ENCODE results near the gene SLC9A9. TPM values are rescaled to one million over a fixed set of nuclear protein-coding genes. Genes with fewer than 3 reads are reported as not detected.

The SLC9A9 gene
- total and polyA plus RNA-seq, 9 of the 15 experiments (the other 6 are each of a cell fraction or from before 2014, with no cell fraction given), result 0.03 to 0.13 TPM; not detected in 7

DNA sequence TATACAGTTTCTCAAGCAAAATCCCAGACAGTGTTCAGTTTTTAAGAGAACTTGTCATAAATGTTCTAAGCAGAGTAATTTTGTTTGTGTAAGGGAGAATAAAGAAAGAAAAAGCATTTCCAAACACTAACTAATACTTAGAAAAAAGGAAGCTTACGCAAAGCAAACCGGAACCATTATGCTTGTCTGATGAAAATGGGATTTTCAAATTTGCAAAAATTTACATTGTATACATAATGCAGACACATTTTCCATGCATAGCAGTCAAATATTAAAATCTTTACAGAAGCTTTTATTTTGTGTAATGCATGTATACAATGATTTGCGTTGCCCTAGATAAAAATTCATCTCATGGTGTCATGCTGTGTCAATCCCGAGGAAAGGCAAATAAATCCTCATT is 229.0 kb downstream of the SLC9A9 start:
- BruUV-seq (replicated peaks), result no TSS peak
- FAIRE-seq, result no peak
- Histone ChIP-seq H3K4me2 (ENCODE audit: insufficient read depth, low read length) (no peak overlapping the region), H3K36me3 (ENCODE audit: control insufficient read depth, insufficient read depth, low read length) (no peaks in the 10 kb centered on the region), H3K9ac (ENCODE audit: insufficient read depth in 1 of 2, low read depth in 2 of 2, low read length in 2 of 2) (no peak overlapping the region), H4K20me1 (replicated peaks; ENCODE audit: control insufficient read depth, insufficient read depth, low read length) (no peaks in the 10 kb centered on the region), H3K9me1 (ENCODE audit: control insufficient read depth, insufficient read depth, low read length) (no peaks in the 10 kb centered on the region), H2AFZ (ENCODE audit: low read depth, low read length) (no peak overlapping the region), H3K4me3 (no peak overlapping the region), H3K9me3 (replicated peaks; ENCODE audit: control insufficient read depth, insufficient read depth, low read depth, low read length) (no peaks in the 10 kb centered on the region), H3K27ac (ENCODE audit: extremely low read depth, low read depth, low read length) (no peak overlapping the region), H3K79me2 (ENCODE audit: control insufficient read depth, insufficient read depth, low read length) (no peaks in the 10 kb centered on the region), H3K27me3 (ENCODE audit: control insufficient read depth in 2 of 2, insufficient read depth in 2 of 2, low read length in 2 of 2) (peaks cover 0 to 4% of the 10 kb centered on the region in 2 experiments; a peak in 1 of 5 replicates), H3K4me1 (replicated peaks in 1 of 2; ENCODE audit: control insufficient read depth in 2 of 2, insufficient read depth in 2 of 2, low read length in 2 of 2) (no peaks in the 10 kb centered on the region)
- ATAC-seq, result no peak
- intact Hi-C loops (cut with micrococcal nuclease) (no loop called here), in situ Hi-C loops (cut with MboI) (no loop called here)
- no peak for DNase-seq (ENCODE audit: extremely low read depth in 1 of 4, low spot score in 3 of 4)
- POLR2A ChIA-PET, result interaction anchor here (0.6 to 0.7 kb wide), 2 partner anchors 10 to 287 kb away, joined by 3 to 4 read pairs; no protein-coding TSS in a partner anchor
- TF ChIP-seq MECOM (CRISPR knock-in tag; IDR thresholded peaks at IDR 0.05) (no peak), SRSF3 (IDR thresholded peaks at IDR 0.05; ENCODE audit: insufficient read depth, low read length) (no peak), ZKSCAN3 (CRISPR knock-in tag; IDR thresholded peaks at IDR 0.05) (no peak), PHF21A (IDR thresholded peaks at IDR 0.05; ENCODE audit: borderline replicate concordance, low read depth) (no peak), SMAD1 (IDR thresholded peaks at IDR 0.05; ENCODE audit: low read depth, low read length, partially characterized antibody) (no peak), MYNN (IDR thresholded peaks at IDR 0.05) (no peak), MYNN (CRISPR knock-in tag; IDR thresholded peaks at IDR 0.05) (no peak)
- TF ChIP-seq, protein P1, sequence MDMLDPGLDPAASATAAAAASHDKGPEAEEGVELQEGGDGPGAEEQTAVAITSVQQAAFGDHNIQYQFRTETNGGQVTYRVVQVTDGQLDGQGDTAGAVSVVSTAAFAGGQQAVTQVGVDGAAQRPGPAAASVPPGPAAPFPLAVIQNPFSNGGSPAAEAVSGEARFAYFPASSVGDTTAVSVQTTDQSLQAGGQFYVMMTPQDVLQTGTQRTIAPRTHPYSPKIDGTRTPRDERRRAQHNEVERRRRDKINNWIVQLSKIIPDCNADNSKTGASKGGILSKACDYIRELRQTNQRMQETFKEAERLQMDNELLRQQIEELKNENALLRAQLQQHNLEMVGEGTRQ (CRISPR knock-in tag; IDR thresholded peaks at IDR 0.05), result no peak
- WGBS (ENCODE audit: insufficient coverage, low coverage, missing lambda C conversion rate), result 11% methylated on average over 4 of the region's 4 CpGs
- CTCF ChIA-PET (ENCODE audit: low intra/inter-chr PET ratio), result no interaction called here
